COLO829 (cell line): ENCODE measurements around the gene GMPR.

Source experiments
- DNase-seq: peaks from one replicate; pipeline ENCODE4 v3.0.0; 2012; ENCODE audit warnings: low spot score

GMPR gene

GRCh38 chr6:16329233-16329632, 90.8 kb downstream of the GMPR start:
- no peak for DNase-seq

GRCh38 chr6:16331384-16332174, 93.2 kb downstream of the GMPR start:
- DNase-seq, result peak; percentile 91

- peak; percentile 87 for DNase-seq
These were observed 93.8 kb downstream of the GMPR start for GRCh38 chr6:16332175-16332542.

- DNase-seq, result no peak
These were observed 95.2 kb downstream of the GMPR start for GRCh38 chr6:16333580-16333979.

GRCh38 chr6:16334671-16335070, 96.3 kb downstream of the GMPR start:
- no peak for DNase-seq

GRCh38 chr6:16335176-16335575, 96.8 kb downstream of the GMPR start:
- no peak for DNase-seq

- no peak for DNase-seq
These were observed 97.8 kb downstream of the GMPR start for GRCh38 chr6:16336056-16336818.

GRCh38 chr6:16336911-16337294, 98.5 kb downstream of the GMPR start:
- no peak for DNase-seq

GRCh38 chr6:16337295-16337975, 99.0 kb downstream of the GMPR start:
- DNase-seq, result no peak

- peak; percentile 88 for DNase-seq
These were observed 100.3 kb downstream of the GMPR start for GRCh38 chr6:16338577-16339264.

- no peak for DNase-seq
These were observed 100.8 kb downstream of the GMPR start for GRCh38 chr6:16339265-16339587.

GRCh38 chr6:16343593-16343992, 105.2 kb downstream of the GMPR start:
- no peak for DNase-seq

- no peak for DNase-seq
These were observed 106.4 kb downstream of the GMPR start for GRCh38 chr6:16344756-16345155.
